Measurements from ENCODE around the gene TCERG1L.
"Not testable (repeated sequence)": the region's sequence is repeated elsewhere in the genome, so short reads cannot be mapped to it uniquely, and the experiment has no call there.

The TCERG1L gene

DNA sequence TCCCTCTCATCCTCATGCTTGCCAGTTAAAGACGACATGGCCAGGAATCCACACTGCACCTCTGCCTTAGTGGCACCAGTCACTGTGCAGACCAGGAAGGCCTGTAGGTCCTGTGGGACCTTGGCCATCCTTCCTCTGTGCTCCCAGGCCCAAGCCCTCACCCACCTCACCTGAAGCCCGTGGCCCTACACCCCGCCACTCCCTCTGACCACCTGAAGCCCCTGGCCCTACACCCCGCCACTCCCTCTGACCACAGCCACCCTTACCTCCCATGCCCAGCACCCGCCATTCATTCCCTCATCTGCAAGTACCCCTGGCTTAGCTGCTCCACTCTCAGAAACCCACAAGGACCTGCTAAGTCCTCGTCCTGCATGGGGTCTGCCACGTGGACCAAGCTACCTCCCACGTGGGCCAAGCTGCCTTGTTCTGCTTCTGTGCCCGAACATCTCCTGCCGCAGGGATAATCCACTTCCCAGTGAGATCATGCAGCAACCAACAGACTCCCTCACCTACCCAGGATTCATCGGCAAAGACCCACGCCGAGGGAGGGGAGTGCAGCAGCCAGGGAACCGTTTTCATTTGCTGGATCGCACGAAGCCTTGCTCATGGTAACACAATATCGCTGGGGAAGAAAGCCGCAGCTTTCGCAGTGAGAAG, 151.2 kb downstream of the TCERG1L start:
- no peak for DNase-seq

DNA sequence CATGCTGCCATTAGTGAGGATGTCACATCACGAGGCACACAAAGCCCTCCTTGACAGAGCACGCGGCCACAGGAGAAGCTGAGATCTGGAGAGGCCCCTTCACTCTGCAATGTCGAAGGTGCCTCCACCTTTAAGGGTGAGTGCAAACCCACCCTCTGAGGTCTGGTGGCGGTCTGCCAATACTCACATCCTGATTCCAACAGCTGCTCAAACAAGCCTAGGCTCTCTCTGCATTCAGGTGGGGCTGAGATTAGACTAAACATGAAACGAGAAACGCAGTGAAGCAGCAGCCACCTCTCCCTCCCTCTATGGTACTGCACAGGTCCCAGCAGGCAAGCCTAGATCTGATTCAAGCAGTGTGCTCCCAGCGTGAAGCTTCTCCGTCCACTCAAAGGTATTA, 151.8 kb downstream of the TCERG1L start:
- no peak for DNase-seq

DNA sequence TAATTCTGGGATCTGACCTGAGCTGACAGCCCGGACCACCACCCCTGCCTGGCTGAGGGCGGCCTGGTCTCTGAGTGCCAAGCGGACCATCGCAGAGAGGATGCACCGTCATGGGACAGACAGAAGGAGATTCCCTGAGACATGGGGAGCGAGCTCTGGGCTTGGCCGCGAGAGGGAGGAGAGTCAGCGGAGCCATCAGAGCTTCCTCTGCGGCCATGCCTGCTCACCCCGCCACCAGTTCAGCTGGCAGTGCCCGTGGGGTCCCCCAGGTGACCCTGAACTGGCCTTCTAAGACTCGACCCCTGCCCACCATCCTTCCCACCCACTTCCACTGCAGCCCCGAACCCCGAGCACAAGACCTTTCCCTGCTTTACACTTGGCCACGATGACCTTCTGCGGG, 152.8 kb downstream of the TCERG1L start:
- DNase-seq: no peak

DNA sequence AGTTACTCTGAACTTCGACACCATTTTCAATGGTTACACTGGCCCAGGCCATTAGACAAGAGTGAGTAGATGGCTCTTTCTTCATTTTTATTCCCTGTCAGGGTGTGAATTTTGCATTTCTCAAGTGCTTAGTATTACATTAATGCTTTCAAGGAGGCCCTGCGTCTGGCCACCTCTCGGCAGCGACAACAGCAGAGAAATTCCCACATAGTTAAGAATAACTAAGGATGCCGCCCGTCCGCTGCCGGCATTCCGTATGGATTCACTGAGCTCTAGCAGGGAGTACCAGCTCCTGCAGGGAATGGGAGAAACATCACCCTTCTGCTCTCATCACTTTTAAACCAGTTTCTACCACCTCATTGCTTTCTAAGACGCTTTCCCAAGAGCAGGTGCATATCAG, 153.6 kb downstream of the TCERG1L start:
- DNase-seq: no peak

- no peak for DNase-seq
These were observed 155.7 kb downstream of the TCERG1L start for GRCh38 chr10:131155876-131156230.

GRCh38 chr10:131155218-131155875, 156.2 kb downstream of the TCERG1L start:
- DNase-seq: no peak

- no peak for DNase-seq
These were observed 157.1 kb downstream of the TCERG1L start for GRCh38 chr10:131154306-131155025.

DNA sequence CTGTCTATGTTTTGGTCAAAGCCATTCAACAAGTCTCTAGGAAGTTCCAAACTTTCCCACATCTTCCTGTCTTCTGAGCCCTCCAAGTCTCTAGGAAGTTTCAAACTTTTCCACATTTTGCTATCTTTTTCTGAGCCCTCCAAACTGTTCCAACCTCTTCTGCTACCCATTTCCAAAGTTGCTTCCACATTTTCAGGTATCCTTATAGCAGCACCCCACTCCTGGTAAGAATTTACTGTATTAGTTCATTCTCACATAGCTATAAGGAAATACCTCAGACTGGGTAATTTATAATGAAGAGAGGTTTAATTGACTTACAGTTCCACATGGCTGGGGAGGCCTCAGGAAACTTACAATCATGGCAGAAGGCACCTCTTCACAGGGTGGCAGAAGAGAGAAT, 159.1 kb downstream of the TCERG1L start:
- DNase-seq: not testable (repeated sequence)

DNA sequence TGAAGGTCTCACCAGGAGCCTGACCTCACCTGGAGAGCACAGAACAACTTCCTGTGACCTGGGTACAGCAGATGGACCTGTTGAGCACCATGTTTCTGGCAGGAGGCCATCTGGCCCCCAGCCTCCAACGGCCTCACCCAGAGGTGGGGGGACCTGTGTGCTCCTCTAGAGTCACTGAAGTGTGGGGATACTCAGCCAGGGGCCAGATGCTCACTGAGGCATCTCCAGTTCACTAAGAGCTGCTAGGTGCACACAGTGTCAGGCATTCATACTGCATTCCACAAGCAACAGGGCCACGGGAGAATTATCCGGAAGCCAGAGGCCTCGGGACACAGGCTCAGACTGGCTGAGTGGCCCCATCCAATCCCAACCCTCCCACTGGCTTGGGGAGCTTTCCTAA, 161.4 kb downstream of the TCERG1L start:
- no peak for DNase-seq

- no peak for DNase-seq
These were observed 161.9 kb downstream of the TCERG1L start for GRCh38 chr10:131149586-131149985.

DNA sequence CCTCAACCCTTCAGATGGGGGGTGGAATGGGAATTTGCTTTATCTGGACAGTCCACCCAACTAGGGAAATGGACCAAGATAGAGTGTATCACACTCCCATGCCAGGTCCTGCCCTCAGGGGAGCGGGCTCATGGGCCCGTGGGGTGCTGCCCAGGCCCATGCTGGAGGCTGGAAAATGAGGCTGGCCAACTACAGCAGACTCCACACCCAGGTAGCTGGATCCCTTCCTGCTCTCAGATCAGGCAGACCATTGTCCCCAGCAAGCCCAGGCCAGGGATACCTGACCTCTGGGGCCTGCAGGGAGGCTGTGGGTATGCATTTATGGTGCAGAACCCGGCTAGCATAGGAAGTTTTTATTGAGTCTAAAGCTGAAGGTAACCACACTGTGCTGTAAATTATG, 162.4 kb downstream of the TCERG1L start:
- no peak for DNase-seq

- no peak for DNase-seq
These were observed 163.3 kb downstream of the TCERG1L start for GRCh38 chr10:131148270-131148669.

GRCh38 chr10:131147301-131147975, 164.1 kb downstream of the TCERG1L start:
- DNase-seq: no peak

GRCh38 chr10:131146790-131147189, 164.7 kb downstream of the TCERG1L start:
- no peak for DNase-seq

- DNase-seq: no peak
These were observed 165.8 kb downstream of the TCERG1L start for GRCh38 chr10:131145756-131146155.

- DNase-seq: no peak
These were observed 166.7 kb downstream of the TCERG1L start for GRCh38 chr10:131144711-131145375.

- DNase-seq: no peak
These were observed 167.3 kb downstream of the TCERG1L start for GRCh38 chr10:131144196-131144595.

- no peak for DNase-seq
These were observed 167.9 kb downstream of the TCERG1L start for GRCh38 chr10:131143425-131144165.

- no peak for DNase-seq
These were observed 168.8 kb downstream of the TCERG1L start for GRCh38 chr10:131142517-131143380.

DNA sequence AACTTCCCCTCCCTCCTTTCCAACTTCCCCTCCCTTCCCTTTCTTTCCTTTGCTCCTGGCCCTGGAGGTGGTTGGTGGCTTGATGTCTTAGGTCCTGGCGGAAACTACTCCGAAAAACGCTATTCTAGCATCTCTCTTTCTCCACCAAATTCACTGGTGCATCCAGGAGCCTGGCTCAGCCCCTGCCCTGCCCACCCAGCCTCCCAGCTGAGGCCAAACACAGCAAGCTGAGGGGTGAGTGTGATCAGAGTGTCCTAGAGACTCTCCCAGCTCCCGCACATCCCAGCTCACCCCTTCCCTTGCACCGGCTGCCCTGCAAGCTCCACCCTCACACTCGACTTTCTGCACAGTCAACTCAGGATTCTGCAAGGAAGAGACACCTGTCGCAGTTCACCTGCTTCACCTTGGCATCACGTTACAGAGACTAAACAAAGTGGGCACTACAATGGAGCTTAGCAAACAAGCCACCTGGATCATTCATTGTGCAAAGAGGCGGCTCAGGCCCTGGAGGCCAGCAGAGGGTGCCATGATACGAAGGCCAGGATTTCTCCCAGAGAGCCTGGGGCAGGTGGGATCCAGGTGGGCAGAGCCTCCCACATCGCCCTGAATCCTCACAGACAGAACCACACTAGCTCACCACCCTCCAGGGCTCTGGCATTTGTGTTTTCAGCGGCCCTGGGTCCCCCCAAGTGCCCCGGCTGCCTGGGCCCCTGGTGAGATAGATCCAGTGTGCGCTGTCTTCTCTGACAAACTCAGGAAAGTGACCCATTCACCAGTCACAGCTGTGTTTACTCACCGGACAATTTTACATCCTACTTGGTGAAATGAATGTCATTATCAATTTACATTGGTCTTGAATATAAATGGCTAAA, 169.6 kb downstream of the TCERG1L start:
- DNase-seq: no peak
